ENCODE results near the gene WWC2.

DNA sequence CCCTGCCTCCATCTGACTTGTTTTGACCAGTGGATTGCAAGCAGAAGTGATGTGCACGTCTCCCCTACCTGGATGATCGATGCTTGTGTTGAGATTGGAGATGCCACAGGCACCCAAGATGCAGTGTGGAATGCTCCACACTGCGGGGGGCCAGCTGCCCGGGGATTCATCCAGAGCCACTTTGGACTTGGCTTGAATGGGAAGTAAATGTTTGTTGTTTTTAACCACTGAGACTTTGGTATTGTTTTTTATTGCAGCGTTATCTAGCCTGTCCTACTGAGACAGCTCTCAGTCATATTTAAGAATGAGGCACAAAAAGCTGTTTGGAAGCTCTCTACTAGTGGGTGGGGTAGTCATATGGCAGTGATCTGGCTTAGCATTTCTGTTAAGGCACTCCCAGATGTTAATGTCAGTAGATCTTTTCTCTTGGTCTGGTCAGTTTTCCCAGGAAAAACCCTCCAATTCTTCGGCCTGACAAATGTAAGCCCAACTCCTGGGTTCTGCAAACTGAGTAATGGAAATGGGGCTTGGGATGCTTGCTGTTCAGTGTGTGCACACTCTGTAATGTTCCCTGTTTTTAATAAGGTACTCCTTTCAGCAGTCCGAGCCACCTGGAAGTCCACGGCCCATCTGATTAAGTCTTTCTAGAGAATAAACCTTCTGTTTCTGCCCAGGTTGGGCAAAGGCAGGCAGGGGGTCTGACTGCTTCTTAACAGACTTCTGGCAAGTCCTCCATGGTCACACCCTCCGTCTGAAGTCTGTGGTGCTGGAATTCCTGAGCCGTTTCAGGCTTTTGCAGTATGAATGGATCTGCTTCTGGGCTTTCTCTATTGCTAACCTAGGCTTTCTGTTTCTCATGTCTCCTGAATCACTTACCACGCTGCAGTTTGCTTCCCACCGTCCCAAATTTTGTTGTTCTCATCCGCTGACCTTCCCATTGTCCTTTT lies 74.8 kb downstream of the WWC2 start:
- no peak for TF ChIP-seq POLR2A (IDR thresholded peaks at IDR 0.05)
- TF ChIP-seq, protein P1, sequence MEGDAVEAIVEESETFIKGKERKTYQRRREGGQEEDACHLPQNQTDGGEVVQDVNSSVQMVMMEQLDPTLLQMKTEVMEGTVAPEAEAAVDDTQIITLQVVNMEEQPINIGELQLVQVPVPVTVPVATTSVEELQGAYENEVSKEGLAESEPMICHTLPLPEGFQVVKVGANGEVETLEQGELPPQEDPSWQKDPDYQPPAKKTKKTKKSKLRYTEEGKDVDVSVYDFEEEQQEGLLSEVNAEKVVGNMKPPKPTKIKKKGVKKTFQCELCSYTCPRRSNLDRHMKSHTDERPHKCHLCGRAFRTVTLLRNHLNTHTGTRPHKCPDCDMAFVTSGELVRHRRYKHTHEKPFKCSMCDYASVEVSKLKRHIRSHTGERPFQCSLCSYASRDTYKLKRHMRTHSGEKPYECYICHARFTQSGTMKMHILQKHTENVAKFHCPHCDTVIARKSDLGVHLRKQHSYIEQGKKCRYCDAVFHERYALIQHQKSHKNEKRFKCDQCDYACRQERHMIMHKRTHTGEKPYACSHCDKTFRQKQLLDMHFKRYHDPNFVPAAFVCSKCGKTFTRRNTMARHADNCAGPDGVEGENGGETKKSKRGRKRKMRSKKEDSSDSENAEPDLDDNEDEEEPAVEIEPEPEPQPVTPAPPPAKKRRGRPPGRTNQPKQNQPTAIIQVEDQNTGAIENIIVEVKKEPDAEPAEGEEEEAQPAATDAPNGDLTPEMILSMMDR (IDR thresholded peaks at IDR 0.05): no peak

Data from esophagus squamous epithelium (tissue), 4 donors.